HTERT RPE-1 (cell line): ENCODE data around the gene SORCS3.

Source experiments
- in situ Hi-C: fragments of 300-500 bp; cut with MboI; formaldehyde crosslinking; loops from 4 replicates; pipeline ENCODE4 v1.14.3; 2020; ENCODE audit warnings: low sequenced_read_pairs

The SORCS3 gene

GRCh38 chr10:105161149-105161548 lies 520.1 kb downstream of the SORCS3 start:
- in situ Hi-C loops, result no loop called here

DNA sequence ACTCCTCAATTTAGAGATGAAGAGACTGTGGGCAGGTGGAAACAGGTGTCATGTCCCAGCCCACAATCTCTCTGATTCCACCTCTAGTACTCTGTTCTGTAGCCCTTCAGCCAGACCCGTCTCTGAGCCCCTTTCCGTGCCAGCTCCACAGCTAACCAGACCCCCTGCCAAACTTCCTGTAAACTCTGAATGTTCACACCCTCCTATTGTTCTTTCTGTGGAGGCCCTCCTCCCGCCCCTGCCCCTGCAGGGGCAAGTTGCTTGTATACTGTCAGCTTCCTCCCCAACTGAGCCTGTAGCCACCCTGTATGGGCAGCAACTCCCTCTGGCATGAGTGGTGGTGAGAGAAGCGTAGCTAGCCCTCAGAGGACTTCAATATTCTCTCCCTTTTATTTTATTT lies 520.7 kb downstream of the SORCS3 start:
- in situ Hi-C loops, result no loop called here

DNA sequence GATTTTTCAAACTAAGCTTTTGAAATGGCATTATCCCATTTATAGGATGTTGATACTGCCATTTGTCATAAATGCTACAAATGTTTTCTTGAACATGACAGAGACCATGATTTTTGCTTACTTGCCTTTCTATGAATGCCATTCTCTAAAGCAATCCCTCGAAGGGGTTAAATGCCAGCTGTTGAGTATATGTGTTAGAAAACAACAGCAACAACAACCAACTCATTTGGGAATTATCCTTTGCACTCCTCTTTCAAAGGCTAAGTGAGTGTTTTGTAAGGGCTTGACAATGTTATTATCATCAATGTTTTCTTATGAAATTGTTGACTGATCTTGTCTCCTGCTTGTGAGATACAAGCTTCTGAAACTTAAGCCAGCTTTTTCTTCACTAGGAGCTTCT lies 529.4 kb downstream of the SORCS3 start:
- in situ Hi-C loops, result no loop called here

GRCh38 chr10:105171945-105172344 lies 530.9 kb downstream of the SORCS3 start:
- in situ Hi-C loops, result no loop called here

DNA sequence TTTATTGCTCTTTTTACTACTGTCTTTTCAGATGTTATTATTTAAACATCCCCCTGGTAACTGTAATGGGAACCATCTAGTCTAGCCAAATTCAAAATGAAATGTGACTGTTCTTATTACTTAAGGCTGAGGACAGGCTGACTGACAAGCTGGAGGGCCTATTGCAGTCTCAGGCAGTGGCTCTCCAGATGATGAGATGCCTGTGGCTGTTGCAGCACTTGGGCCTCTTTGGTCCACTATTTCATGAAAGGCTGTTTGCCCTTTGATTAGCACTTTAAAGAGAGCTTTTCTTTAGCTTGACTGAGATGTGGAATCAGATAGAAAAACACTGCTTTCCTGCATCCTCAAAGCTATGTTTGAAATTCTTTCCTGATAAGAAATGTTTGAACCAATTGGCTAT lies 540.5 kb downstream of the SORCS3 start:
- in situ Hi-C loops, result no loop called here

GRCh38 chr10:105183536-105183935 lies 542.4 kb downstream of the SORCS3 start:
- in situ Hi-C loops, result no loop called here

- in situ Hi-C loops, result no loop called here
Measured at GRCh38 chr10:105185161-105185560, 544.1 kb downstream of the SORCS3 start.

DNA sequence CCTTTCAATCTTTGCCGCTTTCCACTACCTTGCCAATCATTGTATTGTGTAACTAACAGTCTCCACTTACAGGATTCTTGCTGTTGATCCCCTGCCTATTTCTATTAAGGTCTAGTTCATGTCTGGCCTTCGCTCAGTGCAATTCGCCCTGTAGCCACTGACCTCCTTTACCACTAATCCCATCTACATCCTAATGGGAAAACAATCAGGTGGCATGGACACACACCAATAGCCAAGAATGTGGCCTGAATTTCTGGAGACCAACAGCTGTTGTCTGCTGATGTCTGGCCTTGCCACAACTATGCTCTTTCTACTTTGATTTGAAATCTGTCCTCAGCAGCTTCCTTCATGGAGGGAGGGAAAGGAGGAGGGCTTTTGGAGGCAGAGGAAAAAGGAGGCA lies 546.2 kb downstream of the SORCS3 start:
- in situ Hi-C loops, result no loop called here

GRCh38 chr10:105188737-105189462 lies 547.8 kb downstream of the SORCS3 start:
- in situ Hi-C loops, result no loop called here

GRCh38 chr10:105189463-105189800 lies 548.3 kb downstream of the SORCS3 start:
- in situ Hi-C loops, result no loop called here

DNA sequence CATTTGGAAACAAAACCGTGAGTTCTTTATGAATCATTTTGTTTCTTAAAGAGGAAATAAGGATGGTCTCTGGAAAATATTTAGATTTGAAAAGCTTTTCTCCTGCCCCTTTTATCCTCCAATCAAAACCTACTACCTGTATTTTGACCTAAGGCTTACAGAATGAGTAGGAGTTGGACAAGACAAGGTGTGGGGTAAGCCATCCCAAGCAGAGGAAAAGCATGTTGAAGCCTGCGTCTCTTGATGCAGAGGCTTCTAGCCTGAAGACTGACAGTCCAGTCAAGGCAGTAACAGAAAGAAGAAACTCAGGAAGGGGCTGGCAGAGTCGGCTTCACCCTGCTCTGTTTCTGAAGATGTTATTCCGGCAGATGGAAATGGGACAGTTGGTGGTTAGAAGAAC lies 551.1 kb downstream of the SORCS3 start:
- in situ Hi-C loops, result no loop called here

DNA sequence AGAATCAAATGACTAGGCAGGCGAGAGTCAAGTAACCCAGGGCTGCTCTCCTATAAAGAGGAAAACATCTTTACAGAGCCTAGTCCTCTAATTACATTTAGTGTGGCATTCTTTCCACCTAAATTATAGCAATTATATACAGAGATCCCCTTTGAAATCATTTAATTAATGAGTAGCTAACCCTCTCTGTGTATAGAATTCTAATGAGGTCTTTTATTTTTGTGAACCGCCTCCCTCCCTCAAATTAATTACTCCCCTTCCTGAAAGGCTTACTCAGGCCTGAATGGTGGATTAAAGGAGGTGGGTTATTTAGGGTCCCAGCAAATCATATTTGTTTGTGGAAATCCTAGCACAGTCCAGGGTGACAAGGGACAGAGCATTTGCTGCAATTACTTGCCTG lies 551.8 kb downstream of the SORCS3 start:
- in situ Hi-C loops, result no loop called here

- in situ Hi-C loops, result no loop called here
Measured at GRCh38 chr10:105195831-105196230, 554.7 kb downstream of the SORCS3 start.

DNA sequence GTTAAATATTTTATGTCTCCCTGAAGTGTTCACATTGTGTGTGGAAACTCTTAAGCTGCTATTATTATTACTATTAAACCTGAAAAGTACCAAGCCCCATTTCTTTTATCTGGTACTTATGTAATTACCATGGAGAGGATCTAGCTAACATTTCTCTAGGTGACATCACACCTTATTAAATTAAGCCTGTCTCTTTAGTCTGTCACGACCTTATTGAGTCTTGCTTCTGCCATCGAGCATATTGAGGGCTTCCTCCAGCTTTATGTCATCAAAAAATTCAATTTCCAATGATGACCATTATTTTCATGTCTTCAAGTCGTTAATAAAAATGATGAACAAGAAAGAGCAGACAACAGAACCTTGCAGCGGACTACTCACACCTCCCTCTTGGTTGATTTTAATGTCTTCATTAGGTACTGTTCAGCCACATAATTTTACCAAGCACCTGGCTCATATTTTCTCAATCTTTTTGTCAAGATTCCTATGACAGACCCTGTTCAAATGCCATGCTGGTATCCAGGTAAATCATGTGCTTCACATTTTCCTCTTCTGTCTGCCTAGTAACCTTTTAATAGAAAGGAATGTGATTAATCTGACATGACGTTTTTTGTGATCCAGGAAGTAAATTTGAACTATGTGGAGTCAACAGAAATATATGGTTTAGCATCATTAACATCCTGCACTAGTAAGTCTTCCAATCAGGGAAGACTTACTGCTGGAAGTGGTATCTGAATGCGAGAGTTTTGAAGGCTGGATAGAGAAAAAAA lies 556.7 kb downstream of the SORCS3 start:
- in situ Hi-C loops, result no loop called here

- in situ Hi-C loops, result no loop called here
Measured at GRCh38 chr10:105206616-105207015, 565.5 kb downstream of the SORCS3 start.

DNA sequence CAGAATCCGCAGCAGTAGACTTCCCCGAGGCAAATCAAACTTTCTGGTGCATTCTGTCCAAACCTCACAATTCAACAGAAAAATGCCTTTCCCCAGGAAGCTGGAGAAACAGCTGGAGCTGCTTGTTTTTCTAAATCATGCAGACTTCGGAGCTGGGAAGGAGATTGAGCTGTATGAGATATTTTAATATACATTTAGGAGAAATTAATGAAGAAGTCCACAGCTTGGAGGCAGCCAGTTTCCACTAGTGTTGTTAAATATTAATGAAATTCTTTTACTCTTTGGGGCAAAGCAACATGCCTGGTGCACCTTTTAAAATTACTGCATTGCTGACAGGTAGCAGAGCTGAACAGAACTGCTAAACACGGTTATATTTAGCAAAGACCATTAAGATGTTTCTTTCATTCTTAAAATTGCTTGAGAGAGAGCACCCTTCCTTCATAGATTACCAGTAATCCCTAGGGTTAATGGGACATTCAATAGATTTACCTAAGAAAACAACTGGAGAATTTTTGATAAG lies 566.4 kb downstream of the SORCS3 start:
- in situ Hi-C loops, result no loop called here

DNA sequence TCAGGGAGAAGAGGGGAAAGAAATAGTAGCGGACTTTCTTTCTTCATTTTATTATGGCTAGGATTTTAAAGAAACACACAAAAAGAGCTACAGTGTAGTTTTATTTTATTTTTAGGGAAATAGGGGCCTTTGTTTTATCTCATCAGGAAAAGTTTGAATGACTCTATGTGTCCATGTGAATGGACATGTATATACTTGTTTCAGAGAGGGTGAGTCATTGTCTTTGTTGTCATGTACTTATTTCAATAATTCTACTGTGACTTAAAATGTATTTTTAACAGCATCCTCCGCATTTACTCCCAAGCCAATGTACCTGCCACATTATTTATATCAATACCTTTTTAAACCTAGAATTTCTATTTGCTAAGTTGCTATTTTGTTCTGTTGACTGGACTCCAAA lies 569.5 kb downstream of the SORCS3 start:
- in situ Hi-C loops, result no loop called here

- in situ Hi-C loops, result no loop called here
Measured at GRCh38 chr10:105237685-105238084, 596.6 kb downstream of the SORCS3 start.

DNA sequence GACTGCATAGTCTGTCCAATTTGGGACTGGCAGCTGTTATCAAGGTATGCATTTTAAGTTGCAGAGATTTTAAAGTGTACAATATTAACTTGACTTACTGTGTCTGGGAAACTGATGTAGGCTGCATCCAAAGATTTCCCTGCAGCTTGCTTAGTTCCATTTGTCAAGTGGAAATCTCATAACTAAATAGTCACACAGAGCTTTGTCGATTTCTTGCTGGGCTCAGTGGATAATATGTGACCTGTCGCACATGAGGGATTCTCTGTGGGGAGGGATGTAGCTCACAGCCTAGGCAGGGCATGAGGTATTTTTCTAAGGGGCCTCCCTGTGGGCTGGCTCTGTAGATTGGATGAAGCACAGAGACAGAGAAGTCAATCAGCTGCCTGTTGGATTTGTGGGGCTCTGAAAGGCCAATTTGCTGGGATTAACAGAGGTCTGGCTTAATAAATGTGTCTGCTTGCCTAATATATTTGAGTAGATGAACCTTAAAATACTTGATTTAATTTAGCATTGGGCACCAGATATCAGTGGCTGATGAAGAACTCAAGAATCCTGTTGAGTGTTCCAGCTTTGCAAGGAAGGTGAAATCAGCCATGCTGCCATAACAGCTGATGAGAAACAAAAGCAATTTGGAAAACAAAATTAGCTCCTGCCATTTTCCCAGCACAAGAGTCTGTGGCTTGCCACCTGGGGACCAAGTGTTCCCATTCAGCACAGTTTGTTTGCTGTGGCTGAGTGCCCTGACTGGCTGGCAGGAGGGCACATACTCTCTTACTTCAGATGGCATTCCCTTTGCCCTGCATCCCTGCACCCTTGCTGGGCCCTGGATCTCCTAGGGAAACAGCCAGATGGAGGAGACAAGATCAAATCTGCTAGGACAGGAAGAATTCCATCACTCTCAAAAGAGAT lies 598.5 kb downstream of the SORCS3 start:
- in situ Hi-C loops, result no loop called here

DNA sequence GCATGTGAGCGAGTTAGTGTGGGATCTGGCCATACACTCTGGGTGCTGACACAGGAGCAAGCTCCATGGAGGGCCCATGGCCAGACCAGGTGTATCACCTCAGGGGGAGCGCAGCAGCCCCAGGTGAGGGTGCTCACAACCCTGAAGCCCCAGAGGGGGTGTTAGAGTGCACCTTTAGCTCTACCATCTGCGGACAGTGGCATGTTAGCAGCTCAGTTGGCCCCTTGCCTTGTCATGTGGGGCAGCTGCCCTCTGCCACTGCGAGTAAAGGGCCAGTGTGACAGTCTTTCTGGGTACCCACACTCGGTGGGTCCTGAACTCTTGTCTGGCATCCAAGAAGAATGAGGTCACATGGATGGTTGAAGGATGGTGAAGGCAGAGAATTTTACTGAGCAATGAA lies 600.2 kb downstream of the SORCS3 start:
- in situ Hi-C loops, result no loop called here

GRCh38 chr10:105243381-105243780 lies 602.3 kb downstream of the SORCS3 start:
- in situ Hi-C loops, result no loop called here
